Uterus (tissue), 2 donors: ENCODE data around the gene SV2B.

Source experiments
- POLR2A ChIP-seq, 2 donors: fragments of 450-650 bp; IDR thresholded peaks; one replicate each; pipeline ENCODE4 v1.6.1; 2016; ENCODE audit warnings: antibody characterized with exemption in 2 of 2, mild to moderate bottlenecking in 1 of 2, moderate library complexity in 1 of 2
- TF ChIP-seq, protein P1 (sequence below), 4 experiments: fragments of 200-600 bp in 2 of 4; fragments of 450-650 bp in 2 of 4; sonication (generic) in 2 of 4; IDR thresholded peaks; one replicate each; pipeline ENCODE4 v1.5.1; 2016 to 2019; ENCODE audit warnings: antibody characterized with exemption in 4 of 4, mild to moderate bottlenecking in 2 of 4, moderate library complexity in 1 of 4

DNA sequence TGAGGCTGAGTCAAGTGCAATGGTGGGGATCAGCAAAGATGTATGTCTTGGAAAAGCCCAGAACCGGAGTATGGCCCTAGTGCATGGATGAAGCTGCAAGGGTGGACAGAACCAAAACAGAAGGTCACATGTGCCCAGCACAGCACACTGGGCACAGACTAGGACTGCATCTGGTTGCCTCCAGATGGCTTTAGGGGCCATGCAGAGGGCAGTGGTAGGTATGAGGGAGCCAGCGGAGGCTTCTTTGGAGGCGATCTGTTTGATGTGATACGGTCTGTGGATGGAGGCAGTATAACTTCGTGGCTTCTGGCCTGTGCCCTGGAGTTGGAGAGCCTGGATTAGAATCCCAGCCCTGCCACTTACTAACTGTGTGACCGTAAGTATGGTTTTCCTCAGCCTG lies 29.4 kb downstream of the SV2B start:
- TF ChIP-seq, protein P1, sequence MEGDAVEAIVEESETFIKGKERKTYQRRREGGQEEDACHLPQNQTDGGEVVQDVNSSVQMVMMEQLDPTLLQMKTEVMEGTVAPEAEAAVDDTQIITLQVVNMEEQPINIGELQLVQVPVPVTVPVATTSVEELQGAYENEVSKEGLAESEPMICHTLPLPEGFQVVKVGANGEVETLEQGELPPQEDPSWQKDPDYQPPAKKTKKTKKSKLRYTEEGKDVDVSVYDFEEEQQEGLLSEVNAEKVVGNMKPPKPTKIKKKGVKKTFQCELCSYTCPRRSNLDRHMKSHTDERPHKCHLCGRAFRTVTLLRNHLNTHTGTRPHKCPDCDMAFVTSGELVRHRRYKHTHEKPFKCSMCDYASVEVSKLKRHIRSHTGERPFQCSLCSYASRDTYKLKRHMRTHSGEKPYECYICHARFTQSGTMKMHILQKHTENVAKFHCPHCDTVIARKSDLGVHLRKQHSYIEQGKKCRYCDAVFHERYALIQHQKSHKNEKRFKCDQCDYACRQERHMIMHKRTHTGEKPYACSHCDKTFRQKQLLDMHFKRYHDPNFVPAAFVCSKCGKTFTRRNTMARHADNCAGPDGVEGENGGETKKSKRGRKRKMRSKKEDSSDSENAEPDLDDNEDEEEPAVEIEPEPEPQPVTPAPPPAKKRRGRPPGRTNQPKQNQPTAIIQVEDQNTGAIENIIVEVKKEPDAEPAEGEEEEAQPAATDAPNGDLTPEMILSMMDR (IDR thresholded peaks at IDR 0.05) = no peak
- TF ChIP-seq POLR2A (IDR thresholded peaks at IDR 0.05) = no peak
